IMR-90 (cell line): ENCODE data around the gene GPR152. TPM values are rescaled to one million over a fixed set of nuclear protein-coding genes. Genes with fewer than 3 reads are reported as not detected.

Source experiments
- ATAC-seq: fragments of 200-7000 bp; cut with Tn5 transposase; 2 replicates; pipeline ENCODE4 v1.9.1; 2020; ENCODE audit warnings: low read depth, mild to moderate bottlenecking, moderate library complexity
- BruUV-seq: library from RNA; stranded (reverse); fragments of 400-500 nt; replicated peaks from 2 replicates; lab custom pipeline; 2021; lab: Mats Ljungman, UMichigan
- CTCF ChIA-PET: fragments of 300-600 bp; formaldehyde crosslinking; extraction: SDS; loops from one replicate; lab custom pipeline; 2021; ENCODE audit warnings: antibody characterized with exemption; lab: Yijun Ruan, JAX
- POLR2A ChIA-PET: fragments of 300-600 bp; sonication (Branson Sonifier 250); formaldehyde crosslinking; loops from one replicate; lab custom pipeline; 2022; ENCODE audit warnings: antibody characterized with exemption; ENCODE audit not compliant: unreplicated experiment; lab: Charles Lee
- DNase-seq: peaks from one replicate; pipeline ENCODE4 v3.0.0; 2013
- H2AFZ ChIP-seq: replicated peaks from 2 replicates; pipeline ENCODE3; 2013; ENCODE audit warnings: low read length, mild to moderate bottlenecking; ENCODE audit not compliant: poor library complexity
- H2AK5ac ChIP-seq: 2 replicates; pipeline ENCODE4 v1.6.1; 2013; ENCODE audit warnings: low read depth, low read length, inconsistent platforms
- H2AK9ac ChIP-seq: replicated peaks from 2 replicates; pipeline ENCODE3; 2013; ENCODE audit warnings: mild to moderate bottlenecking, low read depth, low read length, moderate library complexity; ENCODE audit not compliant: poor library complexity
- H2BK120ac ChIP-seq: 2 replicates; pipeline ENCODE4 v1.6.1; 2013; ENCODE audit warnings: low read depth, low read length, inconsistent platforms
- H2BK15ac ChIP-seq: 3 replicates; pipeline ENCODE4 v1.6.1; 2013; ENCODE audit warnings: low read depth, low read length, inconsistent platforms
- H2BK20ac ChIP-seq: 2 replicates; pipeline ENCODE4 v1.6.1; 2013; ENCODE audit warnings: low read depth, mild to moderate bottlenecking, inconsistent platforms, low read length, moderate library complexity
- H2BK5ac ChIP-seq: 2 replicates; pipeline ENCODE4 v1.6.1; 2013; ENCODE audit warnings: mild to moderate bottlenecking, low read depth, low read length, inconsistent platforms; ENCODE audit not compliant: poor library complexity, severe bottlenecking
- H3K14ac ChIP-seq: replicated peaks from 2 replicates; pipeline ENCODE4 v1.6.1; 2013; ENCODE audit warnings: low read depth, low read length, inconsistent platforms
- H3K18ac ChIP-seq: 2 replicates; pipeline ENCODE4 v1.6.1; 2013; ENCODE audit warnings: low read depth, low read length, control low read depth
- H3K23ac ChIP-seq: 2 replicates; pipeline ENCODE4 v1.6.1; 2013; ENCODE audit warnings: low read depth, low read length, inconsistent platforms
- H3K27ac ChIP-seq: 2 replicates; pipeline ENCODE4 v1.5.1; 2013; ENCODE audit warnings: mild to moderate bottlenecking, control low read depth, low read length; ENCODE audit not compliant: insufficient read depth
- H3K27me3 ChIP-seq: 2 replicates; pipeline ENCODE4 v1.6.1; 2013; ENCODE audit warnings: low read length; ENCODE audit not compliant: control insufficient read depth, insufficient read depth
- H3K36me3 ChIP-seq: 2 replicates; pipeline ENCODE4 v1.6.1; 2013; ENCODE audit warnings: low read length, mixed read lengths; ENCODE audit not compliant: control insufficient read depth, insufficient read depth
- H3K4ac ChIP-seq: 2 replicates; pipeline ENCODE4 v1.6.1; 2013; ENCODE audit warnings: low read depth, low read length, inconsistent platforms
- H3K4me1 ChIP-seq: 2 replicates; pipeline ENCODE4 v1.6.1; 2013; ENCODE audit warnings: low read length, mixed read lengths; ENCODE audit not compliant: control insufficient read depth, insufficient read depth
- H3K4me2 ChIP-seq: 2 replicates; pipeline ENCODE4 v1.6.1; 2013; ENCODE audit warnings: low read depth, mild to moderate bottlenecking, control low read depth, low read length, moderate library complexity
- H3K4me3 ChIP-seq: 2 replicates; pipeline ENCODE4 v1.5.1; 2013; ENCODE audit warnings: low read depth, mild to moderate bottlenecking, control low read depth, low read length, moderate library complexity; ENCODE audit not compliant: insufficient read depth
- H3K56ac ChIP-seq: 2 replicates; pipeline ENCODE4 v1.6.1; 2013; ENCODE audit warnings: low read length, inconsistent platforms; ENCODE audit not compliant: insufficient read depth; ENCODE audit errors: extremely low read depth
- H3K79me1 ChIP-seq, 2 experiments: 2 replicates each; pipeline ENCODE4 v1.6.1; 2013; ENCODE audit warnings: low read length in 2 of 2, inconsistent platforms in 1 of 2, low read depth in 1 of 2
- H3K9ac ChIP-seq: 2 replicates; pipeline ENCODE4 v1.6.1; 2013; ENCODE audit warnings: low read depth, low read length, control low read depth
- H3K9me1 ChIP-seq: 2 replicates; pipeline ENCODE4 v1.6.1; 2013; ENCODE audit warnings: low read length, inconsistent platforms; ENCODE audit not compliant: insufficient read depth
- H3K9me3 ChIP-seq: 2 replicates; pipeline ENCODE4 v1.6.1; 2013; ENCODE audit warnings: low read length; ENCODE audit not compliant: control insufficient read depth, insufficient read depth
- H4K20me1 ChIP-seq: 2 replicates; pipeline ENCODE4 v1.6.1; 2013; ENCODE audit warnings: low read length, inconsistent platforms; ENCODE audit not compliant: insufficient read depth
- H4K5ac ChIP-seq: 2 replicates; pipeline ENCODE4 v1.6.1; 2013; ENCODE audit warnings: mild to moderate bottlenecking, low read depth, low read length, control low read depth
- H4K8ac ChIP-seq, 2 experiments: 2 replicates each; pipeline ENCODE4 v1.6.1; 2013; ENCODE audit warnings: low read depth in 2 of 2, low read length in 2 of 2, control low read depth in 1 of 2, inconsistent platforms in 1 of 2
- H4K91ac ChIP-seq: 2 replicates; pipeline ENCODE4 v1.6.1; 2013; ENCODE audit warnings: low read depth, low read length, inconsistent platforms; ENCODE audit not compliant: insufficient read depth
- BHLHE40 ChIP-seq: fragments of 150-350 bp; IDR thresholded peaks from 2 replicates; pipeline ENCODE4 v1.6.1; 2016; ENCODE audit warnings: mild to moderate bottlenecking, low read depth, low read length
- CHD1 ChIP-seq: IDR thresholded peaks from 2 replicates; pipeline ENCODE4 v1.6.1; 2012; ENCODE audit warnings: low read depth, low read length, improper control_type of control experiment
- FOS ChIP-seq: fragments of 150-350 bp; IDR thresholded peaks from 2 replicates; pipeline ENCODE4 v1.6.1; 2016; ENCODE audit warnings: low read depth, low read length
- POLR2A ChIP-seq: IDR thresholded peaks from 2 replicates; pipeline ENCODE4 v1.6.1; 2012; ENCODE audit warnings: mild to moderate bottlenecking, low read depth, low read length
- RAD21 ChIP-seq: IDR thresholded peaks from 2 replicates; pipeline ENCODE4 v1.6.1; 2012; ENCODE audit warnings: low read length, improper control_type of control experiment
- RCOR1 ChIP-seq: IDR thresholded peaks from 2 replicates; pipeline ENCODE4 v1.6.1; 2012; ENCODE audit warnings: mild to moderate bottlenecking, low read length, improper control_type of control experiment; ENCODE audit not compliant: insufficient replicate concordance
- RFX5 ChIP-seq: IDR thresholded peaks from 2 replicates; pipeline ENCODE4 v1.8.0; 2012; ENCODE audit warnings: low read depth, mild to moderate bottlenecking, low read length, moderate library complexity
- WGBS, 2 experiments: methylation state at CpG; one replicate each; pipeline versions ENCODE4 v1.1.5 to v1.1.7; 2013; ENCODE audit warnings: missing lambda C conversion rate in 2 of 2; ENCODE audit not compliant: insufficient read length in 1 of 2; ENCODE audit errors: extremely low coverage in 2 of 2; 5-methylcytosine and 5-hydroxymethylcytosine counted together
- dilution Hi-C: fragments of 300-500 bp; cut with HindIII; formaldehyde crosslinking; loops from one replicate; pipeline ENCODE4 v1.14.3; 2018; ENCODE audit warnings: low sequenced_read_pairs; ENCODE audit not compliant: unreplicated experiment
- in situ Hi-C: fragments of 300-500 bp; cut with MboI; formaldehyde crosslinking; loops from 3 replicates; pipeline ENCODE4 v1.14.3; 2019; ENCODE audit warnings: low sequenced_read_pairs, inconsistent platforms, mixed read lengths
- intact Hi-C: fragments of 100-400 bp; cut with micrococcal nuclease; formaldehyde crosslinking; loops from 2 replicates; pipeline ENCODE4 v1.10.0; 2022
- polyA plus RNA-seq, 3 experiments: library from polyadenylated mRNA; depleted of rRNA; stranded (reverse); fragments of >200 nt; gene quantifications; 2 replicates each; pipeline ENCODE4 v1.2.3, GENCODE V29; 2012; ENCODE audit warnings: low replicate concordance in 1 of 3
- total RNA-seq: library from RNA; depleted of rRNA; stranded (reverse); fragments of >200 nt; gene quantifications from 2 replicates; pipeline ENCODE4 v1.2.3, GENCODE V29; 2012
- TF ChIP-seq, protein P1 (sequence below): fragments of 150-350 bp; IDR thresholded peaks from 2 replicates; pipeline ENCODE4 v1.6.1; 2017; ENCODE audit warnings: mild to moderate bottlenecking, antibody characterized with exemption, low read length, low read depth

Gene GPR152
- total and polyA plus RNA-seq, 2 of the 4 experiments (the other 2 are of a cell fraction), result not detected

DNA sequence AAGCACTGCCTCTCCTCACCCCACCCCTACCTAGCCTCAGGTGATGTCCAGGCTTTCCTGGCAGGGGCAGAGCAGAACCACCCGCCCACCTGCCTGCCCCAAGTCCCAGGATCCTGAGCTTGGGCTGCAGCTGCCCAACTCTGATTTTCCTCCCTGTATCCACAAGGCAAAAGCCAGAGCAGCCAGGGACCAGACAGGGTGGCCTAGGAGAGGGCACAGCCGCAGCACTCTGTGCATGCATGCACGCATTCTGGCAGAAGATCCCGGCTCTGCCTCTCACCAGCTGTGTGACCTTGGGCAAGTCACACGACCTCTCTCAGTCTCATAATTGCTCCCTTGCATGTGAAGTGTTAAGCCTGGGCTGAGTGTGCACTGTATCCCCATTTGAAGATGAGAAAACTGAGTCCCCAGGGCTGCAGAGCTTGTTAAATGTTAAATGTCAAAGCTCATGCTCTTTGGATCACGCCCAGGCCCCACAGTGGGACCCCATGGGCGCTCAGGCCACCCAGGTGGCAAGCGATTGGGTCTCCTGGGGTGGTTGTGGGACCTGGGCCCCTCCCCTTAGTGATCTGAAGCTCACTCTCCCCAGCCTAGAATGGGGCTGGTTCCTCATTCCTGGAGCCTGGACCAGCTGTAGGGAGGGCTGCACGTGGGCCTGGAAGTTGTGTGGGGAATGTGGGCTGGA is 39.9 kb downstream of the GPR152 start:
- DNase-seq, result no peak
- H2AK9ac ChIP-seq, result peak overlapping the region; percentile 42
- H2AK5ac ChIP-seq, result no peak overlapping the region
- H2BK5ac ChIP-seq, result no peak overlapping the region
- H2BK120ac ChIP-seq, result no peak overlapping the region
- H3K27ac ChIP-seq, result no peak overlapping the region
- H3K79me1 ChIP-seq, result no peaks in the 10 kb centered on the region
- dilution Hi-C loops (no loop called here), intact Hi-C loops (no loop called here), in situ Hi-C loops (no loop called here)
- H2AFZ ChIP-seq, result peak overlapping the region; percentile 14
- WGBS, 2 experiments, result 73% methylated on average over 2 of the region's 9 CpGs; no CpG with 5 or more reads in 1 of the 2 experiments
- no peak overlapping the region for H3K23ac ChIP-seq
- H4K91ac ChIP-seq, result no peak overlapping the region
- no peak overlapping the region for H3K4me2 ChIP-seq
- no peak overlapping the region for H3K4ac ChIP-seq
- no peak overlapping the region for H3K56ac ChIP-seq
- H3K9ac ChIP-seq, result no peak overlapping the region
- peaks cover 54% of the 10 kb centered on the region for H3K27me3 ChIP-seq
- H2BK15ac ChIP-seq, result no peak overlapping the region
- POLR2A ChIA-PET, result no interaction called here
- no peaks in the 10 kb centered on the region for H3K36me3 ChIP-seq
- no peak overlapping the region for H3K18ac ChIP-seq
- no peak overlapping the region for H3K4me3 ChIP-seq
- H3K9me3 ChIP-seq, result no peaks in the 10 kb centered on the region
- no TSS peak for BruUV-seq
- no peak overlapping the region for H4K8ac ChIP-seq
- TF ChIP-seq RCOR1, result no peak
- TF ChIP-seq RFX5, result no peak
- TF ChIP-seq FOS, result no peak
- no peak for TF ChIP-seq CHD1
- TF ChIP-seq RAD21, result no peak
- no peak for TF ChIP-seq BHLHE40
- TF ChIP-seq POLR2A, result no peak
- TF ChIP-seq, protein P1, sequence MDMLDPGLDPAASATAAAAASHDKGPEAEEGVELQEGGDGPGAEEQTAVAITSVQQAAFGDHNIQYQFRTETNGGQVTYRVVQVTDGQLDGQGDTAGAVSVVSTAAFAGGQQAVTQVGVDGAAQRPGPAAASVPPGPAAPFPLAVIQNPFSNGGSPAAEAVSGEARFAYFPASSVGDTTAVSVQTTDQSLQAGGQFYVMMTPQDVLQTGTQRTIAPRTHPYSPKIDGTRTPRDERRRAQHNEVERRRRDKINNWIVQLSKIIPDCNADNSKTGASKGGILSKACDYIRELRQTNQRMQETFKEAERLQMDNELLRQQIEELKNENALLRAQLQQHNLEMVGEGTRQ, result no peak
- CTCF ChIA-PET, result interaction anchor here (0.6 kb wide), 1 partner anchor 1208 kb away, joined by 3 read pairs; no protein-coding TSS in a partner anchor
- no peak overlapping the region for H2BK20ac ChIP-seq
- H3K14ac ChIP-seq, result no peak overlapping the region
- H4K5ac ChIP-seq, result no peak overlapping the region
- ATAC-seq, result peak; percentile 8; the same call in 1 of the 2 replicates
- H3K9me1 ChIP-seq, result no peaks in the 10 kb centered on the region
- H3K4me1 ChIP-seq, result no peaks in the 10 kb centered on the region
- no peaks in the 10 kb centered on the region for H4K20me1 ChIP-seq
